Stimulated activated CD4-positive, alpha-beta T cell treated with anti-CD3 and anti-CD28 coated beads, Interleukin-4, amount 100 ng/mL, for 1 hour (primary cell): ENCODE measurements around the gene PCK1.

Experiments
- DNase-seq: peaks from one replicate; pipeline ENCODE4 v3.0.0-alpha.2; 2020

The PCK1 gene

GRCh38 chr20:57577679-57578475, 17.0 kb downstream of the PCK1 start:
- DNase-seq = no peak

DNA sequence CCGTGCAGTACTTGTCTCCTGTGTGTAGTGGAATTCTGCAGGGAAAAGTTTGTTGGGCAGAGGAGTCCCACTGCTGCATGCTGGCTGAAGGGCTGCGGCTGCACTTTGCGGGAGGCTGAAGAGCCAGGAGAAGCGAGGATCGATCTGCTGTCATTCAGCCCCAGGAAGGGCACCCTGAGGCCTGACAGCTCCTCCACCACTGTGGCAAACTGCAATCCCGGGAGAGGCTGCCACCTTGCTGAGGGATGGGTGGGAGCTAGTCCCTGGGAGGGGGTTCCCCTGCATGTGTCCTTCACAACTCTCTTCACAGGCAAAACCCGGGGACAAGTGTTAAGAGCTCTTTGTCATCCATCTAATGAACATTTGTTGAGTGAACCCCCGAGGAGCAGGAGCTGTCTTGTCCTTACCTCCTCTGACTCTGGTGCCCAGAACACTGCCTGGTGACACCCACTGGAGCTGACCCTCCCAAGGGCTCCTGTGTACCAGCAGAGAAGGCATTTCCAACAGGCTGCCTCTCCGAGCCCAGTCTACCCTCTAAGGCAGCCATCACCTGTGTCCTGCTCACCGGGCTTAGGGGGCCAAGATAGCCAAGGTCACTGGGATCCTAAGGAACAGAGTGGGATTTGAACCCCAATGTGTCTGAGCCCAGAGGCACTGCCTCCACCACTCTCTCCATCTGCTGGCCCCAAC, 17.7 kb downstream of the PCK1 start:
- DNase-seq = no peak

GRCh38 chr20:57579331-57579897, 18.5 kb downstream of the PCK1 start:
- no peak for DNase-seq

DNA sequence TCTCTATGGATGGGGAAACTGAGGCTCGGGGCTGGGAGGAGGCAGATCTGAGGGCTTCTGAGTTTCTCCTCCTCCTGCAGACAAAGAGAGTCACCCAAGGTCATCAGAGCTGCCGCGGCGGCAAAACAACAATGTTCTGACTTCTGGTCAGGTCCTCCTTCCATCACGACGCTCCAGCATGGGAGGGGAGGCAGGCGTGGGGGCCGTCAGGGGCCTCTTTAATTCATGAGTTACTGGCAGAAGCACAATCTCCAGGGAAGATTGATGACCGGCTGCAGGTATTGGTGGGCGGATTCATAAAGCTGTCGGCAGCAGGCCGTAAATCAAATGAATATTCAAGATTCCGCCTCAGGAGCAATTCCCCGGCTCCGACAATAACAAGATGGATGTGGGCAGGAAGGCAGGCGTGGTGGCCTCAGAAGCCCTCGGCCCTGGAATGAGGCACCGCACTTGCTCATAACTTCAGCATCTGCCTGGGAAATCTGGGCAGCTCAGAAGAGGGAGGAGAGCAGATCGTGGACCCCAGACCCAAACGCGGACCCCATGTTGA, 19.1 kb downstream of the PCK1 start:
- no peak for DNase-seq

DNA sequence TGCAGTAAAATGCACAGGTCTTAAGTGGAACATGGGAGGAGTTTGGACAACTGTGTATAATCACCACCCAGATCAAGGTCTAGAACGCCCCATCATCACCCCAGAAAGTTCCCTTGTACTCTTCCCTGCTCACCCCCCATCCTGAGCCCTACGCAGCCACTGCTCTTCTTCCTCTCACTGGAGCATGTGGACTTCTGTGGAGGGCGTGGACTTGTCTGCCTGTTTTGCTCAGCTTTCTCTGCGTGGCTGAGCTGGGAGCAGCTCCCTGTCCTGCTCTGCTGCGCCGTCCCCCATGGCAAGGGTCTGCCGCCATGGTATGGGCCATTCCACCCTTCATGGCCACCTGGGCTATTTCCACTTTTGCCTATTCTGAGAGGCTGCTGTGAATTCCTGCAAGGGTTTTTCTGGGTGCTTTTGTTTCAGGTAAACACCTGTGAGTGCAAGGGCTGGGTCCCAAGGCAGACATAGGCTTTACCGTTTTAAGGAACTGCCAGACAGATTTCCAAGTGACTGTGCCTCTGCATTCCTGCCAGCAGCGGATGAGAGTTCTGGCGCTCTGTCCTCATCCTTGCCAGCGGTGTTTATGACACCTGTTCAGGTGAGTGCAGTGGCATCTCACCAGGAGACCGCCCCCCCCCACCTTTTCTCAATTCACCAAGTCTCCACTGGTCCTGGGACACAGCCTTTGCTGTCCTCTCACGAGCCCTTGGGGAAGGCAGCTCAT, 19.7 kb downstream of the PCK1 start:
- DNase-seq = no peak

DNA sequence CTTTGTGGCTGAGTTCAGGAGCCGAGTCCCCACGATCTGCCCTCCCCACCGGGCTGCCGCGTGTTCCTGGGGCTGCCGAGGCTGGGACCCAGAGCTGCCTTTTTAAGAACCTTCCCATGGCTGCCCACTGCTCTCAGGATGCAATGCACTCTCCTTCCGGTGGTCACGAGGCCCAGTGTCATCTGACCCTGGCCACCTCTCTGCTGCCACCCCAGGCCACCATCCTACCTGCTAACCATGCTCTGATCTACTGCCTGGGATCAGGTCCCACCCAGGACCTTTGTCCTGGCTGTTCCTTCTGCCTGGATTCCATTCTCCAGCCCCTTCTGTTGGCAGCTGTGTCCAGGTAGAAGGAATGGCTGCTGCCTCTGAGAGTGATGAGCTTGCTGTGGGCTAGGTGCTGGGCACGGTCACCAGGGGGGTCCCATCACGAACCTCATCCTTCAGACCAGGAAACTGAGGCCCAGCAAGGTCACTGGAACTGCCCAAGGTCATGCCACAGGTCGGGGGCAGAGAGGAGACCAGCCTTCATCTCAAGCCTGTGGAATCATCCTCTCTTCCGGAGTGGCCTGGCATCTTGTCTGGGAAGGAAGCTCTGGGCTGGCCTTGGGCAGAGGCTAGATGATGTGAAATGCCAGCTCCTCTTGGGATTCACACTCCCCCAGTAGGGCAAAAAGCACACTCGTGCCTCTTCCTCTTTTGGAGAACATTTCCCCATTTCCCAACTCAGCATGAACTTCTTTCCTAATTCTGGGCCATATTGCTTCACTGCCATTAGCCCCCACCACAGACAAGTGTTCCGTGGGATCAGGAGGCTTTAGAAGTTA, 20.5 kb downstream of the PCK1 start:
- DNase-seq = no peak

DNA sequence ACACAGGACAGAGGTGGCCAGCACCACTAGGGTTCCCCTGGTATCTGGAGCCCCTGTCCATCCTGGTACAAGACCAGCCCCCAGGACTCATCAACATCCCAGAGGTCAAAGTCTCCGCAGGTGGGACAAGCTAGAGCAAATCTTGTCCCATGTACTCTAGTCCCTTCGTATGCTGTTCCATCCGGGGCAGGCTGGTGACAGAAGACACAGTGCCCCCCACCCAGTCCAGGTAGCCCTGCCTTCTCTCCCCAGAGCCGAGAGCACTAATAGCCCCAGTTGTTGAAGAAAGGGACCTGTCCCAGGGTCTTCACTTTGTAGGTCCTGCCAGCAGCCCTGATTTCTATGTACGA, 21.1 kb downstream of the PCK1 start:
- DNase-seq = no peak

DNA sequence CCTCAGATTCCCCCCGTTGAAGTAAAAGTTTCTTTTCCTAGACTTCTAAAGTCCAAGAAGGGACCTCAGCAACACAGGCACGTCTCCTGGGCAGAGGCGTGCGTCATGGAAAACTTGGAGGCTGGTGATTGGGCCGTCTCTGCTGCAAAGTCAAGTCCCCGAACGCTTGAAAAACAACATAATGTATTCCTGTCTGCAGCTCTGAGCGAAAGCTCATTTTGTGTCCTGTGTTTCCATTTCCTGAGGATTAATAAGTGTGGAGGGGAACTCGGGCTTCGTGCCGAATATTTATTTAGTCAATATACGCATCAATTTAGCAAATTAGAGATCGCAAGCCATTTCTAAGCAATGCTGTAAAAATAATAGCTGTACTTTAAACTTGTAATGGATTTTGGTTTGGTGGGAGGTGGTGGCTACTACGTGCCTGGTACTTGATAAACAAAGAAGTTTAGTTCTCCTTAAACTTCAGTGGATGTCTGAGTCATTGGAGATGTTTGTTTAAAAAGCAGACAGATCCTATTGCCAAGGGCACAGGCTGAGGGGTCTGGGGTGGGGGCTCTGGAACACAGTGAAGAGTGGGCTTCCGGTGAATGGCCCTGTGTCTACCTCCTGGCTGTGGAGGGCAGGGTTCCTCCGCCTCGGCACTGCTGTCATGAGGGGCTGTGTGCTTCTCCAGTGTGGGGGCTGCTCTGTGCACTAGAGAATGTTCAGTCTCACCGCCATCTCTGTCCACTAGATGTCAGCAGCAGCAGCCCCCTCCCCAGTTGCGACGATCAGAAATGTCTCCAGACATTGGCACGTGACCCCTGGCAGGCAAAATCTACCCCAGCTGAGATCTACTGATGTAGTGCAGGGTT, 21.8 kb downstream of the PCK1 start:
- no peak for DNase-seq

DNA sequence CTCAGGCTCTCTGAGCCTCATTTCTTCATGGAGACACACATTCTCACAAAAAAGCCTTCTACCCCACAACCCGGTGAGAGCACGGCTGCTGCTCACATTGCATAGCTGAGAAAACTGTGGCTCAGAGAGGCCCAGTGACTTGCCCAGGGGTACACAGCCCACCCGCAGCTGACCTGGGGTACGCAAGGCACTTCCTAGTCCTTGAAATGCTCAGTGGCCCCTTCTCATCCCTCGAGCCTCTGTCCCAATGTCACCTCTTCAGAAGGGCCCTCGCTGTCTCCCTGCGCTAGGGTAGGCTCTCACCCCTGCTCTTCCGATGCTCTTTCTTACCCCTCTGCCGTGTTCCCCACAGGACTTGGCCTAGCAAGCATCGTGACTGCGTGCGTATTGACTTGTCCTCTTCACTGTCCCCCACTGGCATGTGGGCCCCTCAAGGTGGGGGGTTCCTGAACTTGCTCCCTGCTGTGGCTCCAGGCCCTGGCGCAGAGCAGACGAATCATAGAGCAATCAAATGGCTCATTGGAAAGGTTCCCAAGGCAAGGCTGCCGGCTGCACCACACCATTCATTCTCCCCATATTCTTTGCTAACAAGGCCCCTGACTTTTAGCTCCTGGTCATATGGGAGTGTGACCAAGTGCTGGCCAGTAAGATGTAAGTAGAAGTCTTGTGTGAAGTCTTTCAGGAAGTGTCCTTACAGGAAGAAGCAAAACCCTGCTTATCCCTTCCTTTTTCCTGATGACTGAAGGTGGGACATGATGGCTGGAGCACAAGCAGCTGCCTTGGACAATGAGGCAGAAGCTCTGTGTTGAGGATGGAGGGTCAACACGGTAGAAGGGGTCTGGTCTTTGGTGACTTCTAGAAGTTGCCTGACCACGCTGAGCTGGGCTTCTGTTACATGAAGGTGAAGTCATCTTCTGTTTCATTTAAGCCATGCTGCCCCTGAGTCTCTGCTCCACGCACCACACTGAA, 22.7 kb downstream of the PCK1 start:
- DNase-seq = no peak

DNA sequence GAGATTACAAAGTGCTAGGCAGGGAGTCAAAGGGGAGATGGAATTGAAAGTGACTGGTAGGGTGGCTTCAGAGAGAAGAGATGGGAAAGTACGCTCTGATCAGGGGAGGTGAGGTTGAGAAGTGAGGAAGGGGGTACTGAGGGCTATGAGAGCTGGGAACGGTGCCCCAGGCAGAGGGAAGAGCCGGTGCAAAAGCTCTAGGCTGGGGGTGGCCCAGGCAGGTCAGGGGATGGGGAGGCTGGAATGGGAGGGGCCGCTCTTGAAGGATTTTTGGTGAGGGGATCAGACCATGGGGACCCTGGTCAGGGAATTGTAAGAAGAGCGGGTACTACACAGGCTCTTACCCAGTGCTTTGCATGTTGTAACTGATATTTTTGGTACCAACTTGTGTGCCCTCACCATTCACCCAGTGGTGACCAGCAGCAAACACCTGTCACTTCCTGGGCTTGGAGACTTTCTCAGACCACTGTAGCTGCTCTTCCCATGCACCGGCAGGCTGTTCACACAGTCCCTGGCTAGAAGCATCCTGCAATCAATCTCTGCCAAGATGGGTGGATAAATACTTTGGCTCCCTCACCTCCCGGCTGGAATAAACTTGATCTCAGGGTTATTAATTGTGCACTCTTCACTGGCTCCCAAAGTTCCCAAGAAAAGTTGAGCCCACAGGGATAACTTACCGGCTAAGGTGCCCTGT, 24.0 kb downstream of the PCK1 start:
- DNase-seq = no peak

DNA sequence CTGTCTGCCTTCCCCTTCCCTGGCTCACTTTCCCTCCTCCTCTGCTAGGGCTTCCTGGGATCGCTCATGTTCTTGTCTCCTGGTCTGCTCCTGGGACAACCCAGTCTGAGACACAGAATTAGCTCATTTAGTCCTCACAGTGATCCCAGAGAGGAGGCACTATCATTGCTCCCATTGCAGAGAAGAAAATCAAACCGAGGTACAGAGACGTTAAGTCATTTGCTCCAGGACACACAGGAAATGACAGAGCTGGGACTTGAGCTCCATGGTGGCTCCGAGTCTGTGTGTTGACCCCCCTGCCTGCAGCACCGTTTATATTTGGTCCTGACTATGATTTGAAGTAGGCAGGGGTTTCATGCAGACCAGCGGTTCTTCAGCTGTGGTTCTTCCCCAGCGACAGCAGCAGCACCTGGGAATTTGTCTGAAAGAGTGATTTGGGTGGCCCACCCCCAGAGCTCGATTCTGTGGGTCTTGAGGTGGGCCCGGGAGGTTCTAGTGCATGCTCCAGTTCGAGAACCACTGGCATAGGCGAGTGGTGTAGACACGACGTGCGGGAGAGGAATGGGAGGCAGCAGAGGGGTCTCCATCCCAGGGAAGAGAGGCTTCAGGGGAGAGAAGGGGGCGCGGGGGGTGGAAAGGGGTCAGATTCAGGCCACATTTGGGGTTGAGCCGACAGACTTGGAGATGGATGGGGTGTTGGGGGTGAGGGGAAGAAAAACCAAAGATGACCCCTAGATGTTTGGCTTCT, 24.7 kb downstream of the PCK1 start:
- DNase-seq = no peak

DNA sequence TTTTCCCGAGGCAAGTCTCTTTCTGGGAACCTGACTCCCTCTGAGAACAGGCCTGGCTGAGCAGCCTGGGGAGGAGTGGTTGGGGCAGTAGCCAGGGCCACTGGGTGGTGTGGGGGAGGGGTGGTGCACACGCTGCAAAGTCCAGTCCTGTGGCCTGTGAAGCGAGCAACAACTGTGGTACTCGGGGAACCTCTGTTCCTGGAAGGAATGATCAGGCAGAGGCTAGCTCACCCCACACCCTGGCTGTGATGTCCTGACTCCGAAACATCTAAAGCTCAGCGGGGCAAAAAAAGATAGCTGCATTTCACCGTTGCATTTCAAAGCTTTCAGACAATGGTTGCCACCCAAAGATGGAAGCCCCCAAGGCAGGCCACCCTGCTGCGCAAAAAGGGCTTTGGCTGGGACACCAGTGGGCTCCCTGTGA, 25.5 kb downstream of the PCK1 start:
- no peak for DNase-seq

- DNase-seq = no peak
These were observed 26.0 kb downstream of the PCK1 start for GRCh38 chr20:57586943-57587277.

- no peak for DNase-seq
These were observed 26.5 kb downstream of the PCK1 start for GRCh38 chr20:57587278-57587988.

GRCh38 chr20:57587989-57588377, 27.1 kb downstream of the PCK1 start:
- DNase-seq = no peak

- no peak for DNase-seq
These were observed 27.7 kb downstream of the PCK1 start for GRCh38 chr20:57588596-57588995.

GRCh38 chr20:57589123-57589727, 28.3 kb downstream of the PCK1 start:
- DNase-seq = no peak
